ENCODE measurements around the gene HCRT. TPM values are rescaled to one million over a fixed set of nuclear protein-coding genes. Genes with fewer than 3 reads are reported as not detected.
"Not testable (repeated sequence)": the region's sequence is repeated elsewhere in the genome, so short reads cannot be mapped to it uniquely, and the experiment has no call there.

HCRT gene
- total RNA-seq, 2 experiments from 2014 or later = not detected

GRCh38 chr17:42193216-42193968, 8.1 kb upstream of the HCRT start:
- H3K27ac Mint-ChIP-seq = peak overlapping the region; percentile 83
- CTCF ChIA-PET = interaction anchor here (0.5 to 1.7 kb wide), 6 partner anchors 8 to 306 kb away, joined by 3 to 9 read pairs (median 4); partner anchors contain the start of gene HCRT
- no peak for DNase-seq
- H3K9me3 Mint-ChIP-seq = no peaks in the 10 kb centered on the region
- H3K36me3 Mint-ChIP-seq (ENCODE audit: low read depth) = peaks cover 2% of the 10 kb centered on the region
- H3K4me3 Mint-ChIP-seq = peak overlapping the region; percentile 93
- intact Hi-C loops (cut with micrococcal nuclease) = no loop called here
- no peaks in the 10 kb centered on the region for H3K27me3 Mint-ChIP-seq (ENCODE audit: low read depth)
- H3K4me1 Mint-ChIP-seq (ENCODE audit: low read depth) = peaks cover 16% of the 10 kb centered on the region

- Mint-ChIP-seq H3K27me3 (ENCODE audit: low read depth) (no peaks in the 10 kb centered on the region), H3K36me3 (ENCODE audit: low read depth) (peaks cover 2% of the 10 kb centered on the region), H3K4me3 (peak overlapping the region; percentile 15), H3K9me3 (no peaks in the 10 kb centered on the region), H3K27ac (no peak overlapping the region), H3K4me1 (ENCODE audit: low read depth) (peaks cover 16% of the 10 kb centered on the region)
- CTCF ChIA-PET = interaction anchor here (0.7 kb wide), 1 partner anchor 7 kb away, joined by 3 read pairs; the partner anchor contains the start of gene HCRT
- DNase-seq = no peak
- intact Hi-C loops (cut with micrococcal nuclease) = no loop called here
Observed at GRCh38 chr17:42192189-42193126, 7.2 kb upstream of the HCRT start.

GRCh38 chr17:42191275-42191608, 6.0 kb upstream of the HCRT start:
- Mint-ChIP-seq H3K27ac (no peak overlapping the region), H3K4me3 (no peak overlapping the region), H3K9me3 (no peaks in the 10 kb centered on the region), H3K27me3 (ENCODE audit: low read depth) (no peaks in the 10 kb centered on the region), H3K36me3 (ENCODE audit: low read depth) (peaks cover 2% of the 10 kb centered on the region), H3K4me1 (ENCODE audit: low read depth) (peaks cover 16% of the 10 kb centered on the region)
- CTCF ChIA-PET = no interaction called here
- DNase-seq = no peak
- intact Hi-C loops (cut with micrococcal nuclease) = no loop called here

GRCh38 chr17:42190491-42191274, 5.4 kb upstream of the HCRT start:
- Mint-ChIP-seq H3K27me3 (ENCODE audit: low read depth) (no peaks in the 10 kb centered on the region), H3K4me3 (no peak overlapping the region), H3K9me3 (no peaks in the 10 kb centered on the region), H3K4me1 (ENCODE audit: low read depth) (peaks cover 16% of the 10 kb centered on the region), H3K27ac (no peak overlapping the region), H3K36me3 (ENCODE audit: low read depth) (peaks cover 2% of the 10 kb centered on the region)
- no peak for DNase-seq
- CTCF ChIA-PET = interaction anchor here (1.1 kb wide), 1 partner anchor 9 kb away, joined by 3 read pairs; no protein-coding TSS in a partner anchor
- intact Hi-C loops (cut with micrococcal nuclease) = no loop called here

- Mint-ChIP-seq H3K27me3 (ENCODE audit: low read depth) (no peaks in the 10 kb centered on the region), H3K36me3 (ENCODE audit: low read depth) (peaks cover 2% of the 10 kb centered on the region), H3K9me3 (no peaks in the 10 kb centered on the region), H3K27ac (no peak overlapping the region), H3K4me3 (no peak overlapping the region), H3K4me1 (ENCODE audit: low read depth) (peaks cover 22% of the 10 kb centered on the region)
- CTCF ChIA-PET = interaction anchor here (0.6 kb wide), 3 partner anchors 98 to 237 kb away, joined by 3 read pairs; no protein-coding TSS in a partner anchor
- no peak for DNase-seq
- intact Hi-C loops (cut with micrococcal nuclease) = no loop called here
Observed at GRCh38 chr17:42189651-42189965, 4.4 kb upstream of the HCRT start.

- Mint-ChIP-seq H3K36me3 (ENCODE audit: low read depth) (peaks cover 2% of the 10 kb centered on the region), H3K27me3 (ENCODE audit: low read depth) (no peaks in the 10 kb centered on the region), H3K4me3 (no peak overlapping the region), H3K9me3 (no peaks in the 10 kb centered on the region), H3K27ac (no peak overlapping the region), H3K4me1 (ENCODE audit: low read depth) (peaks cover 24% of the 10 kb centered on the region)
- CTCF ChIA-PET = interaction anchor here (0.6 kb wide), 3 partner anchors 25 to 238 kb away, joined by 3 read pairs; no protein-coding TSS in a partner anchor
- intact Hi-C loops (cut with micrococcal nuclease) = no loop called here
- no peak for DNase-seq
Observed at GRCh38 chr17:42188749-42189650, 3.7 kb upstream of the HCRT start.

- H3K9me3 Mint-ChIP-seq = no peaks in the 10 kb centered on the region
- H3K27ac Mint-ChIP-seq = peak overlapping the region; percentile 1
- H3K27me3 Mint-ChIP-seq (ENCODE audit: low read depth) = peaks cover 4% of the 10 kb centered on the region
- intact Hi-C loops (cut with micrococcal nuclease) = no loop called here
- CTCF ChIA-PET = no interaction called here
- H3K4me1 Mint-ChIP-seq (ENCODE audit: low read depth) = peaks cover 24% of the 10 kb centered on the region
- no peak overlapping the region for H3K4me3 Mint-ChIP-seq
- peaks cover 2% of the 10 kb centered on the region for H3K36me3 Mint-ChIP-seq (ENCODE audit: low read depth)
- no peak for DNase-seq
Observed at GRCh38 chr17:42187833-42188232, 2.6 kb upstream of the HCRT start.

- H3K27ac Mint-ChIP-seq; intact Hi-C loops (cut with micrococcal nuclease); H3K4me3 Mint-ChIP-seq; DNase-seq; H3K27me3 Mint-ChIP-seq (ENCODE audit: low read depth); H3K36me3 Mint-ChIP-seq (ENCODE audit: low read depth); H3K9me3 Mint-ChIP-seq: not testable (repeated sequence)
- CTCF ChIA-PET = interaction anchor here (0.6 to 1.4 kb wide), 4 partner anchors 22 to 226 kb away, joined by 3 to 4 read pairs (median 3); no protein-coding TSS in a partner anchor
- peaks cover 33% of the 10 kb centered on the region for H3K4me1 Mint-ChIP-seq (ENCODE audit: low read depth)
Observed at GRCh38 chr17:42186191-42186590, 939 bp upstream of the HCRT start.

GRCh38 chr17:42185621-42185930, 324 bp upstream of the HCRT start:
- Mint-ChIP-seq H3K36me3 (ENCODE audit: low read depth) (peaks cover 2% of the 10 kb centered on the region), H3K4me1 (ENCODE audit: low read depth) (peaks cover 35% of the 10 kb centered on the region), H3K27ac (no peak overlapping the region), H3K4me3 (no peak overlapping the region), H3K9me3 (no peaks in the 10 kb centered on the region), H3K27me3 (ENCODE audit: low read depth) (peaks cover 11% of the 10 kb centered on the region)
- CTCF ChIA-PET = interaction anchor here (0.6 to 2.2 kb wide), 3 partner anchors 8 to 227 kb away, joined by 3 to 6 read pairs (median 4); no protein-coding TSS in a partner anchor
- intact Hi-C loops (cut with micrococcal nuclease) = no loop called here
- no peak for DNase-seq

- Mint-ChIP-seq H3K4me3 (peak overlapping the region; percentile 86), H3K27me3 (ENCODE audit: low read depth) (peaks cover 22% of the 10 kb centered on the region), H3K27ac (peak overlapping the region; percentile 70), H3K36me3 (ENCODE audit: low read depth) (no peaks in the 10 kb centered on the region), H3K4me1 (ENCODE audit: low read depth) (peaks cover 45% of the 10 kb centered on the region), H3K9me3 (no peaks in the 10 kb centered on the region)
- CTCF ChIA-PET = interaction anchor here (0.8 to 2.2 kb wide), 5 partner anchors 10 to 223 kb away, joined by 3 to 9 read pairs (median 4); partner anchors contain the start of gene GHDC
- intact Hi-C loops (cut with micrococcal nuclease) = loop anchor here (1.0 to 5.0 kb wide), 7 partner anchors 29 to 343 kb away; partner anchors contain the start of gene STAT5A
- DNase-seq = peak; percentile 77
Observed at GRCh38 chr17:42183741-42184711, 1.2 kb downstream of the HCRT start.
